HG02938 (cell line): Measurements from ENCODE around the gene CAMTA1.

ENCODE experiments used
- ATAC-seq: cut with Tn5 transposase; IDR thresholded peaks from one replicate; pipeline ENCODE4 v1.9.1; 2021; ENCODE audit warnings: mild to moderate bottlenecking, moderate library complexity; ENCODE audit not compliant: unreplicated experiment

Gene CAMTA1

GRCh38 chr1:7174561-7174960 is 389.3 kb downstream of the CAMTA1 start:
- ATAC-seq = no peak

DNA sequence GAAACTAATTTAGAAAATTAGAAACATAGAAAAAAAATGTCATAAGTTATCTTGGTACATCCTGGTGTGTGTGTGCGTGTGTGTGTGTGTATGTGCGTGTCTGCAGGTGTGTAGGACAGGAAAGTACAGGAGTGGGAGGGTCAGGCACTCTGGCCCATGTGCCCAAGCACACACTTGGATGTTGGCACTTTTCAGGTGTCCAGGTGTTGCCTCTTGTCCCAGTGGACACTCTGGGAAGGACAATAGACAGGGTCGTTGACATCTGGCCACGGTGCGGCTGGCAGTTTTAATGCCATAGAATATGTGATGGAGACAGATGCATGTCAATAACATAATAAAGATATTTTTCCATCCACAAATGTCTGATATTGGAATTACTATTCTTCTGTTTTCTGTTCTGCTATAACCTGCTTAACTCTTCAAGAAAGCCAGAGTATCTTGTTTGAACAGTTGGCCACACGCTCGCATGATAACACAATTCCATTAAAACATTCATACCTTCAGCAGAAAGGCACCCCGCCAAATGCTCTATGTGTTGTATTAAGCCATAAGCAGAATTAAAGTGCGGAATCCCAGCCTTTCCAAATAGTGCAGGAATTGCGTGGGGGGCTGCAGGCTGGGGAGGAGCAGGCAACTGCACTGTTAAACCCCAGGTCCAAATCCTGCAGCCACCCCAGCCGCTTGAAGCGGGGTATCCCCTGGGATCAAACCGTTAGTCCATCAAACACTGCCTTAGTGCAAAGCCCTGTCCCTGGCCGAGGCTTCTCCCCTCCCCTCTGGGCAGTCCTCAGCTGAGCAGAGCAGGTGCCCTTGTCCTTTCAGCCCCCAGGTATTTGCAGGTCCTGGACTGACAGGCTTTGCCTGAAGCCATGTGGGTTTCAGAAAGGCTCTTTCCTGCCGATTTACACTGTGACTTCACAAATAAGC is 390.0 kb downstream of the CAMTA1 start:
- ATAC-seq = no peak

DNA sequence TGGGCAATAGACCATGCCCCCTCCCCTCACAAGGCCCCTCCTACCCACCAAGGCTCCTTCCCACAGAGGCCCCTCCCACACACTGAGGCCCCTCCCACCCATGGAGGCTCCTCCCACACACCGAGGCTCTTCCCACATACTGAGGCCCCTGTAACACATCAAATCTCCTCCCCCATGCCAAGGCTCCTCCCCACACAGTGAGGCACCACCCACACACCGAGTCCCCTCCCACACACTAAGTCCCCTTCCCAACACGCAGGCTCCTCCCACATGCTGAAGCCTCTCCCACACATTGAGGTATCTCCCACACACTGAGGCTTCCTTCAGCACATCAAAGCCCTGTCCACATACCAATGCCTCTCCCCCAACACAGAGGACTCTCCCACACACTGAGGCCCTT is 391.8 kb downstream of the CAMTA1 start:
- ATAC-seq = no peak

- no peak for ATAC-seq
Measured at GRCh38 chr1:7177438-7178146, 392.3 kb downstream of the CAMTA1 start.

GRCh38 chr1:7178336-7178735 is 393.1 kb downstream of the CAMTA1 start:
- ATAC-seq = no peak

- ATAC-seq = no peak
Measured at GRCh38 chr1:7178741-7179140, 393.5 kb downstream of the CAMTA1 start.

DNA sequence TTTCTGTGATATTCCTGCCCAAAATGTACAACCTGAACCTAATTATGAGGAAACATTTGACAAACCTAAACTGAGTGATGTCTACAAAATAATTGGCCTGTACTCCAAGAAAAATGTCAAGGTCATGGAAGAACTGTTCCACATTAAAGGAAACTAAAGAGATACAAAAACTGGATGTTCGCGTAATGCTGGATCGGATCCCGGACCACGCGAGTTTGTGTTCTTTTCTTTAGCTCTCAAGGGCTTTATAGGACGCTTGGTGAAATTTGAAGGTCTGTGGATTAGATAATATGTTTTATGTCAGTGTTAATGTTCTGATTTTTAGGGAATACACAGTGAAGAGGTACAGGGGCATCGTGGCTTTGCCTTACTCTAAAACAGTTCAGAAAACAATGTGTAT is 400.5 kb downstream of the CAMTA1 start:
- ATAC-seq = no peak

- no peak for ATAC-seq
Measured at GRCh38 chr1:7186382-7187111, 401.3 kb downstream of the CAMTA1 start.

GRCh38 chr1:7187112-7187493 is 401.8 kb downstream of the CAMTA1 start:
- ATAC-seq = no peak

GRCh38 chr1:7190261-7190660 is 405.0 kb downstream of the CAMTA1 start:
- no peak for ATAC-seq

- ATAC-seq = no peak
Measured at GRCh38 chr1:7192453-7192852, 407.2 kb downstream of the CAMTA1 start.

GRCh38 chr1:7196036-7196911 is 411.0 kb downstream of the CAMTA1 start:
- no peak for ATAC-seq

GRCh38 chr1:7198664-7199063 is 413.4 kb downstream of the CAMTA1 start:
- ATAC-seq = no peak

DNA sequence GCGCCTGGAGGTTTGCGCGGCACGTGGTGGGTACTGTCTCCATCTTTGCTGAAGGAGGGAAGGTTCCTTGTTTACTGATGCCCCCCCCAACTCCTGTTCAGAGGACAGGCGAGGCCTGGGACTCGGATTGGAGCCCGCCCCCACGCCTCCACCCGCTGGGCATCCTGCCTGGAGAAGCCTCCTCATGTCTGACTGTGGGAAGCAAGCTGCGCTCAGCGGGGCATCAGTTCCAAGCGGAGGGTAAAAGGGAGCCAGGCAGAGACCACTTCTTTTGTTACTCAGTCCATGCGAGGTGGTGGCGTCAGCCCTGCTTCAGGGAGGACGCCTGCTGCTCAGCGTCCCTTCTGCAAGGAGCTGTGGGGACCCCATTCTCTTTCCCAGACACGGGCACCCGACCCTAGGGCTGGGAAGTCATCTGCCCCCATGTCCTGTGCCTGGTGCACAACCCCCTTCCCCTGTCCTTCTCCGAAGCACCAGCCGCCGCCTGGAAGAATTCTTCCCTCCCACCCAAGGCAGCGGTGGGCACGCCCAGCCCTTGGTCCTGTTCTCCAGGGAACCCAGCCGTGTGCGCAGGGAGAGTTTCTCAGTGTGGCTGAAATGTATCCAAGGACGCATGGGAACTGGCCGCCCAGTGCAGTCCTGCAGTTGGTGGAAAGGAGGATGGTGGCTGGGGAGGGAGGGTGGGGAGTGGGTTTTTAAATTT is 414.0 kb downstream of the CAMTA1 start:
- ATAC-seq = no peak

- no peak for ATAC-seq
Measured at GRCh38 chr1:7207875-7208646, 422.8 kb downstream of the CAMTA1 start.

DNA sequence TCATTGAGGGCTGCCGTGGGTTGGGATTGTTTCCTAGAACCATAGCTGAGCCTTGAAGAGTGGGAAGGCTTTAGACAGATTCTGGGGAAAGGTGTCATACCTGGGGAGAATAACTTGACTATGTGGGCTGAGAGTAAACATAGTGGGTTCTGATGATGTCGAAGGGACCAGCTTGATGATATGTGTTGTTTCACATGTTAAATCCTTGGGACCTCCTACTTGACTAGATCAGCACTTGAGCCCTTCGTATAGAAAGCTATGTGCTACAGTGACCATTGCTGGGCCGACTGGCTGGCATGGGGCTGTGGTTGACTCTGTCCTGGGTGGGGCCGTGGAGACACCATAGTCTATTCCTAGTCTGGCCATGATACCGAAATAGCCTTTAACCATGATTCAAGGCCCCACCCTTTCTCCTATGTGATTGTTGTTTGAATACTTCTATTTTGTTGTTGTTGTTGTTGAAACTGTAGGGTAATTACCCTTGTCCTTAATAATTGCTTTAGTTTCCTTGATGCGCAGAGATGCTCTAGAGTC is 423.5 kb downstream of the CAMTA1 start:
- no peak for ATAC-seq

DNA sequence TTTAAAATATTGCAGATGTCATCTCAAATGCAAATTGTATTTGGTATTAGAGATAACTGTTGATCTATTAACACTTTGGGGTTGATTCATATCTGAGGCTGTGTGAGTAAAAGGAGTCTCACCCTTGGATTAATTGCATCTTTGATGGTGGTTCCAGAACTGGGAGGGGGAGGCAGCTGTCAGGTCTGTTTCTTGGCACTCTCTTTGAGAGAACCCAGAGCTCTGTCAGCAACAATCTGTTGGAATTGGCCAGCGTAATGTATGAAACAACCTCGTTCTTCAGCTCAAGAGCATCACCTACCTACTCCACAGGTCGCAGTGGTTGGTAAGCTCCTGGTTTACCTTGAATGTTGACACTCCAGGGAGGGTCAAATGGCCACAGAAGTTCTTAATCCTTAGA is 424.1 kb downstream of the CAMTA1 start:
- no peak for ATAC-seq

DNA sequence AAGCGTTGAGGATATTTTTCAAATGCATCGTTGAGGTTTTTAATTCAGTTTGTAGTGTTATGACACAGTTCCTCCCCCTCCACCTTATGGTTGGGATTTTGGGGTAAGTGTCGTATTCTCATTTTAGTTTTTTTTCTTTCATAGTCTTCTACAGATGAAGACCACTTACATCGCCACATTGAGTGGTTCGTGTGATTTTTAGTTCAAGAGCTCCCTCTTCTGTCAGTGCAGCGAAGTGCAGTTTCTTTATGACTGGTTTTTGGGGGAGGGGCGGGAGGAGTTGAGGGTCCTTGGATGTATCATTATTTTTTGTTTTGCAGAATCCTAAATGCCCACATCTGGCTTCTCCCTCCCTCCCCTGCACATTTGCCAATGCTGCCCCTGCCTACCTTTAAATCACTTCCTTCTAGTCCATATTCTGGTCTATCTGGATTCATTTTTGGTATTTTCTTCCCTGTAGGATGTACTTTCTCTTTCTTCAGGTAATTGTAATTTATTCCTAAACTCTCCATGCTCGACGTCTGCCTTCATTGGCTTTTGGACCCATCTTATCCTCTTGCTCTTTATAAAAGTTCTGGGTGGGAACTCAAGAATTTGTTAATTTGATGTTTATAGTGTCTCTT is 433.1 kb downstream of the CAMTA1 start:
- ATAC-seq = no peak
